ENCODE results near the gene IFI16.
"Not testable (repeated sequence)": the region's sequence is repeated elsewhere in the genome, so short reads cannot be mapped to it uniquely, and the experiment has no call there.

The IFI16 gene

GRCh38 chr1:159008744-159009188 lies 941 bp upstream of the IFI16 start:
- peak; percentile 71 for ATAC-seq
- DNase-seq = peak; percentile 69

- DNase-seq (no peak), ATAC-seq (no peak)
Measured at GRCh38 chr1:159009287-159009686, 420 bp upstream of the IFI16 start.

GRCh38 chr1:159010391-159010790 lies 684 bp downstream of the IFI16 start:
- DNase-seq (no peak), ATAC-seq (no peak)

GRCh38 chr1:159011001-159011400 lies 1.3 kb downstream of the IFI16 start:
- not testable (repeated sequence) for ATAC-seq
- DNase-seq = peak; percentile 32

GRCh38 chr1:159011751-159012150 lies 2.0 kb downstream of the IFI16 start:
- DNase-seq (no peak), ATAC-seq (no peak)

- peak; percentile 66 for ATAC-seq
- peak; percentile 67 for DNase-seq
Measured at GRCh38 chr1:159012495-159012894, 2.8 kb downstream of the IFI16 start.

GRCh38 chr1:159014003-159014571 lies 4.4 kb downstream of the IFI16 start:
- ATAC-seq (no peak), DNase-seq (no peak)

GRCh38 chr1:159014851-159015250 lies 5.1 kb downstream of the IFI16 start:
- ATAC-seq (no peak), DNase-seq (peak; percentile 18)

GRCh38 chr1:159015440-159015909 lies 5.8 kb downstream of the IFI16 start:
- DNase-seq = peak; percentile 68

GRCh38 chr1:159023723-159024122 lies 14.0 kb downstream of the IFI16 start:
- no peak for ATAC-seq
- no peak for DNase-seq

More at GRCh38 chr1:159015440-159015909, 5.8 kb downstream of the IFI16 start:
- peak; percentile 95 for ATAC-seq

- ATAC-seq = no peak
- DNase-seq = no peak
Measured at GRCh38 chr1:159025043-159025442, 15.3 kb downstream of the IFI16 start.

GRCh38 chr1:159026841-159027240 lies 17.1 kb downstream of the IFI16 start:
- DNase-seq, ATAC-seq: not testable (repeated sequence)

GRCh38 chr1:159030311-159030710 lies 20.6 kb downstream of the IFI16 start:
- DNase-seq (no peak), ATAC-seq (no peak)

- DNase-seq = no peak
- no peak for ATAC-seq
Measured at GRCh38 chr1:159030877-159031447, 21.3 kb downstream of the IFI16 start.

- DNase-seq (no peak), ATAC-seq (no peak)
Measured at GRCh38 chr1:159040206-159040605, 30.5 kb downstream of the IFI16 start.

GRCh38 chr1:159040893-159041724 lies 31.4 kb downstream of the IFI16 start:
- DNase-seq (no peak), ATAC-seq (peak; percentile 55)

GRCh38 chr1:159046486-159046885 lies 36.8 kb downstream of the IFI16 start:
- not testable (repeated sequence) for DNase-seq
- peak; percentile 89 for ATAC-seq

GRCh38 chr1:159051436-159051835 lies 41.7 kb downstream of the IFI16 start:
- ATAC-seq (peak; percentile 59), DNase-seq (no peak)

GRCh38 chr1:159054427-159054826 lies 44.7 kb downstream of the IFI16 start:
- ATAC-seq = no peak
- DNase-seq = no peak

GRCh38 chr1:159055181-159055641 lies 45.5 kb downstream of the IFI16 start:
- no peak for DNase-seq
- no peak for ATAC-seq

- no peak for ATAC-seq
- DNase-seq = no peak
Measured at GRCh38 chr1:159056069-159056698, 46.5 kb downstream of the IFI16 start.

- no peak for ATAC-seq
- DNase-seq = no peak
Measured at GRCh38 chr1:159058751-159059150, 49.0 kb downstream of the IFI16 start.
